BJ (cell line): Measurements from ENCODE around the gene TNIK. TPM values are rescaled to one million over a fixed set of nuclear protein-coding genes. Genes with fewer than 3 reads are reported as not detected.

Experiments used
- CTCF ChIA-PET: fragments of 350-600 bp; formaldehyde crosslinking; extraction: SDS; loops from one replicate; lab custom pipeline; 2021; ENCODE audit warnings: antibody characterized with exemption, inconsistent platforms; lab: Yijun Ruan, JAX
- POLR2A ChIA-PET: fragments of 300-600 bp; sonication (Branson Sonifier 250); formaldehyde crosslinking; extraction: SDS; loops from one replicate; lab custom pipeline; 2021; ENCODE audit warnings: antibody characterized with exemption; lab: Charles Lee
- DNase-seq: peaks from one replicate; pipeline ENCODE4 v3.0.0-alpha.2; 2011; ENCODE audit warnings: low read depth
- H3K27me3 ChIP-seq: 2 replicates; pipeline ENCODE4 v1.6.0; 2011; ENCODE audit warnings: low read length; ENCODE audit not compliant: control insufficient read depth, insufficient read depth
- H3K36me3 ChIP-seq: 2 replicates; pipeline ENCODE4 v1.5.1; 2011; ENCODE audit warnings: low read length; ENCODE audit not compliant: control insufficient read depth, insufficient read depth
- H3K4me3 ChIP-seq: 2 replicates; pipeline ENCODE4 v1.5.1; 2011; ENCODE audit warnings: low read depth, mild to moderate bottlenecking, control low read depth, low read length
- polyA minus RNA-seq: library from RNA; depleted of rRNA, polyadenylated mRNA; stranded (reverse); fragments of >200 nt; gene quantifications from 2 replicates; pipeline ENCODE4 v1.2.3, GENCODE V29; 2011; rRNA and poly(A)+ RNA removed
- polyA plus RNA-seq: library from polyadenylated mRNA; depleted of rRNA; stranded (reverse); fragments of >200 nt; gene quantifications from 2 replicates; pipeline ENCODE4 v1.2.3, GENCODE V29; 2011; rRNA removed
- TF ChIP-seq, protein P1 (sequence below): IDR thresholded peaks from 2 replicates; pipeline ENCODE4 v1.5.1; 2011; ENCODE audit warnings: low read depth, mild to moderate bottlenecking, control low read depth, inconsistent platforms, low read length, moderate library complexity; ENCODE audit not compliant: insufficient read depth

Gene TNIK
- polyA plus RNA-seq: 2.1 and 3.9 TPM in 2 replicates
- polyA minus RNA-seq: 2.5 and 3.6 TPM in 2 replicates

DNA sequence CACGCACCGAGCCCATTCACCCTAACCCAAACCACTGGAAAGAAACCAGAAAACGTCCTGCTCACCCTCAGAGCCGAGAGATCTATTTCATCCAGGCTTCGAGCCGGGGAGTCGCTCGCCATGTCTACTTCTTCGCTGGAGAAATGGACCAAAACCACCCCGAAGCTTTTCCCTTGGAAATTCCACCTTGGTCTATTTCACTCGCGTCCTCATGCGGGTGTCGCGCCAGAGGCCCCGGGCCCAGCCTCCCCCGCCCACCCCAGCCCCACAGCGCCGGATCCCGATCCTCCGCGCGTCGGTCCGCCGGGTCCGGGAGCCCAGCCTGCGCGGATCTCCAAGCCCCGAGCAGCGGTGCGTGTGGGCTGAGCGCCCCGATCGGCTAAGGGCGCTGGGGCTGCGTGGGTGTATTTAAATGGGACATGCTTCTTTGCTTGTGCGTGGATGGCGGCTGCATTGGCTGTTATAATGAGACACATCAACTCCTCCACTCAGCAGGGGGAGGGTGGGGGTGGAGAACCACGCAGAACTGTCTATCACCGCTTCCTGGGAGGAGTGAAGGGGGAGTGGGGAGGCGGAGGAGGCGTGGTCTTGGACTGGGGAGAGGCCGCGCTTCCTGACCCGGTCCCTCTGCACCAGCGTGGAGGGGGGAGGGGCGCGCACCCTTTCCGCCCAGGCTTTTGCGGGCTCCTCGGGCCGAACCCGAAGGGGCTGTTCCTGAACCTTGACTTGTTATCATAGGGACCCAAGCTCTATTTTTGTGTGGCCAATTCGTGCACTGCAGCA, at the start of gene TNIK:
TSS of gene TNIK (minus strand) at position 464 of the 783 bp plus-strand sequence. CDS start at position 122, 342 bp downstream.
- peak within 1 kb of the TSS; percentile 85 for H3K4me3 ChIP-seq
- TF ChIP-seq, protein P1, sequence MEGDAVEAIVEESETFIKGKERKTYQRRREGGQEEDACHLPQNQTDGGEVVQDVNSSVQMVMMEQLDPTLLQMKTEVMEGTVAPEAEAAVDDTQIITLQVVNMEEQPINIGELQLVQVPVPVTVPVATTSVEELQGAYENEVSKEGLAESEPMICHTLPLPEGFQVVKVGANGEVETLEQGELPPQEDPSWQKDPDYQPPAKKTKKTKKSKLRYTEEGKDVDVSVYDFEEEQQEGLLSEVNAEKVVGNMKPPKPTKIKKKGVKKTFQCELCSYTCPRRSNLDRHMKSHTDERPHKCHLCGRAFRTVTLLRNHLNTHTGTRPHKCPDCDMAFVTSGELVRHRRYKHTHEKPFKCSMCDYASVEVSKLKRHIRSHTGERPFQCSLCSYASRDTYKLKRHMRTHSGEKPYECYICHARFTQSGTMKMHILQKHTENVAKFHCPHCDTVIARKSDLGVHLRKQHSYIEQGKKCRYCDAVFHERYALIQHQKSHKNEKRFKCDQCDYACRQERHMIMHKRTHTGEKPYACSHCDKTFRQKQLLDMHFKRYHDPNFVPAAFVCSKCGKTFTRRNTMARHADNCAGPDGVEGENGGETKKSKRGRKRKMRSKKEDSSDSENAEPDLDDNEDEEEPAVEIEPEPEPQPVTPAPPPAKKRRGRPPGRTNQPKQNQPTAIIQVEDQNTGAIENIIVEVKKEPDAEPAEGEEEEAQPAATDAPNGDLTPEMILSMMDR: peak; percentile 30; the same call in 1 of the 2 replicates
- no peaks in the 10 kb centered on the region; the same call in 1 of the 2 replicates for H3K27me3 ChIP-seq
- POLR2A ChIA-PET: interaction anchor here (0.6 kb wide), 2 partner anchors 184 to 691 kb away, joined by 3 to 4 read pairs; no protein-coding TSS in a partner anchor
- CTCF ChIA-PET: interaction anchor here (0.6 to 1.8 kb wide), 5 partner anchors 33 to 272 kb away, joined by 3 to 5 read pairs (median 3); no protein-coding TSS in a partner anchor
- H3K36me3 ChIP-seq: no peaks in the 10 kb centered on the region
- DNase-seq: peak; percentile 44

DNA sequence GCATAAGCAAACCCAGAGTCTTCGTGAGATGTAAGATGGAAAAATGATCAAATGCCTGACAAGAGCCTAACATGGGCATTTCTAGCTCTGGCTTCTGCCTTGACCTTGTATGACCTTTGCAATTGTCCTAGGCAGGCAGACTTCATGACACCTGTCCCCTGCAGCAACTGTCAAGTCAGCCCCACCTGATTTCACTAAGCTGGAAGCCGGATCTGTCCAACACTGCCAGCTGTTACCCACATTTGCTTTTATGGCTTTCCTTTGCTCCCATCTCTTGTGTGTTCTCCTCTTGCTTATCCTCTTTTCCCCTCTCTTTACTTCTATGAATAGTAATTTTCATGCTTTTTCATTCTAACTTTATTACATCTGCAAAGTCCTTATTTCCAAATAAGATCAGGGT, 48.5 kb upstream of the TNIK start:
- TF ChIP-seq, protein P1: no peak
- ChIA-PET CTCF (no interaction called here), POLR2A (no interaction called here)
- Histone ChIP-seq H3K36me3 (no peaks in the 10 kb centered on the region), H3K4me3 (no peak overlapping the region), H3K27me3 (no peaks in the 10 kb centered on the region)
- no peak for DNase-seq

DNA sequence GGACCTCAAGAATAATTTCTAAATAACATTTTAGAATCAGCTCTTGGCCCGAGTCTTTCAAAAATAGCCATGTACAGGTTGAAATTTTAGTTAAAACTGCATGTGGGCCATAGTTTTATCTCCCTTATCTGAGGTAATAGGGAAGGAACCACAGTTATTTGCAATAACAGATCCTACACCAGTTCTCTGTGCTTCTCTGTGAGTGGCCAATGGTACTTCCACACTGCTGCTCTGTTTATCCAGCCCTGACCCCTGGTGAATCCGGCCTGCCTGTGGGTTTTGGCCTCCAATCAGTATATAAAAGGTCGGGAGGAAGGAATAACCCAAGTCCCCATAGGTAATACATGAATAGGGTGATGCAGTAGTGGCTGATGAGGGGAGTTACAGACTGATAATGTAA, 48.0 kb upstream of the TNIK start:
- Histone ChIP-seq H3K4me3 (no peak overlapping the region), H3K36me3 (no peaks in the 10 kb centered on the region), H3K27me3 (no peaks in the 10 kb centered on the region)
- ChIA-PET POLR2A (no interaction called here), CTCF (no interaction called here)
- no peak for DNase-seq
- TF ChIP-seq, protein P1: no peak

DNA sequence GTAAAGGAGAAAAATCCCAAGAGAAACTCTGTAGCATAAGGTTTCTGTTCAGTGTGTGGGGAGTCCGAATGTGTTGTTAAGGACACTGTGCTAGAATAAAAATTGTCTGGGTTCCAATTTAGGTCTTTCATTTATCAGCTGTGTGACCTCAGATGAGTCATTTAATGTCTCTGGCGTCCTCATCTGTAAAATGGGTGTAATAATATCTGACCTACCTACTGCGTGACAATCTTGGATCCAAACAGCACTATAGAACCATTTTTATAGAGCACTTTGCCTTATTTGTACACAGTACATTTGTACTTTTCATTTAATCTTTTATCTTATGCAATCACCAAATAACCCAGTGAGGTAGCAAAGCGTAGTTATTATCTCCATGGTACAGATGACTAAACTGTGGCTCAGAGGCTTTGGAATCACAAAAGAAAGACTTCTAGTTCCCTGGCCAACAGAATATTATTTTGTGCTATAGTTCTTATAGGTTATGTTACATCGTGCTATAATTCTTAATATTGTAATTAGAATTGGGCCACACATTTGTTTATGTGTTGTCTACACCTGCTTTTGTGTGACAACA, 46.6 kb upstream of the TNIK start:
- Histone ChIP-seq H3K27me3 (no peaks in the 10 kb centered on the region), H3K4me3 (no peak overlapping the region), H3K36me3 (no peaks in the 10 kb centered on the region)
- no peak for DNase-seq
- POLR2A ChIA-PET: no interaction called here
- CTCF ChIA-PET: interaction anchor here (0.7 to 1.2 kb wide), 2 partner anchors 9 to 283 kb away, joined by 4 read pairs; no protein-coding TSS in a partner anchor
- TF ChIP-seq, protein P1: no peak

DNA sequence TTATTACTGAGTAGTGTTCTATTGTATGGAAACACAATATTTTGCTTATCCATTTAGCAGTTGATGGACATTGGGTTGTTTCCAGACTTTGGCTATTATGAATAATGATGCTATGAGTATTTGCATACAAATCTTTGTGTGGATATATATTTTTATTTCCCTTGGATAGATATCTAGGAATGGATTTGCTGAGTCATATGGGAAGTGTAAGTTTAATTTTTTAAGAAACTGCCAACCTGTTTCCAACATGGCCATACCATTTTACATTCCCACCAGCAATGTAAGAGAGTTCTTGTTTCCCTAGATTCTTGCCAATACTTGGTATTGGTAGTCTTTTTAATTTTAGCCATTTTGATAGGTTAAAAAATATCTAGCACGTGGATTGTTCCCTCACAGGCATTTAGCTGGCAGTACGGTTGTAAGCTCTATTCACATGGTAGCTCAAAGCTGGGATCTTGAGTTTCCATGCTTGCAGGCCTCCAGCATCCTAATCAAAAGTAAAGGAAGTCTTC, 45.7 kb upstream of the TNIK start:
- CTCF ChIA-PET: interaction anchor here (1.0 to 1.2 kb wide), 2 partner anchors 10 to 45 kb away, joined by 3 to 4 read pairs; no protein-coding TSS in a partner anchor
- TF ChIP-seq, protein P1: no peak
- POLR2A ChIA-PET: no interaction called here
- Histone ChIP-seq H3K27me3 (no peaks in the 10 kb centered on the region), H3K4me3 (no peak overlapping the region), H3K36me3 (no peaks in the 10 kb centered on the region)
- no peak for DNase-seq
